ENCODE data around the gene ALKBH6.
"Not testable (repeated sequence)": the region's sequence is repeated elsewhere in the genome, so short reads cannot be mapped to it uniquely, and the experiment has no call there.

ALKBH6 gene

GRCh38 chr19:35992907-35993765 lies 20.9 kb downstream of the ALKBH6 start:
- DNase-seq, result no peak

GRCh38 chr19:35991731-35992450 lies 22.1 kb downstream of the ALKBH6 start:
- DNase-seq, result peak; percentile 60

DNA sequence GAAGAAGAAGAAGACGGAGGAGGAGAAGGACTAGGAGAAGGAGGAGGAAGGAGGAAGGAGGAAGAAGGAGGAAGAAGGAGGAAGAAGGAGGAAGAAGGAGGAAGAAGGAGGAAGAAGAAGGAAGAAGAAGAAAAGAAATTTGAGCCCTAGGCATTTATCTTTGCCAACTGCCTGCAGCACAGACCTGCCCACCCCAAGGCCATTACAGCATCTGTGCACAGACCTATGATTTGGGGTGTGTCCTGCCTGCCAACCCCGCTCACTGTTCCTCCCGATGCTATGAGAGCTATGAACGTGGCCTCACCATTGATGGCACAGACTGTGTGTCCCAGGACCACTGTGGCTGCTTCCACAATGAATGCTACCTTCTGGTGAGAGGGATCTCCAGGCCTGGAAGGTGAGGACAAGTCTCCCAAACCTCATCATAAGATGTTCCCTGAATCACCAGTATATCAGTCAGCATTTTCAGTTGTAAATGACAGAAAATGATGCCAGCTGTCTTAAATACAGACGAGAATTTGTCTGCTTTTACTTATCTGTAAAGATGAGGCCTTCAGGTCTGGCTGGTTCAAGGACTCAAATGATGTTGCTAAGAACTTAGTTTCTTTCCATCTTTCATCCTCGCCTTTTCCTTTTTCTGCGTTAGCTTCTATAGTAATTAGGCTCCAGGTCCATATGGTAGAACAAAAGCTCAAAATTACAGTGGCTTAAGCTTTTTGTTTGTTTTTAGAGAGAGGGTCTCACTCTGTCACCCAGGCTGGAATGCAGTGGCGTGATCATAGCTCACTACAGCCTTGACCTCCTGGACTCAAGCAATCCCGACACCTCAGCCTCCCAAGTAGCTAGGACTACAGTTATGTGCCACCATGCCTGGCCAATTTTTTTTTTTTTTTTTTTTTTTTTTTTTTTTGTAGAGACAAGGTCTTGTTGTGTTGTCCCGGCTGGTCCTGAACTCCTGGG lies 23.0 kb downstream of the ALKBH6 start:
- DNase-seq, result no peak

DNA sequence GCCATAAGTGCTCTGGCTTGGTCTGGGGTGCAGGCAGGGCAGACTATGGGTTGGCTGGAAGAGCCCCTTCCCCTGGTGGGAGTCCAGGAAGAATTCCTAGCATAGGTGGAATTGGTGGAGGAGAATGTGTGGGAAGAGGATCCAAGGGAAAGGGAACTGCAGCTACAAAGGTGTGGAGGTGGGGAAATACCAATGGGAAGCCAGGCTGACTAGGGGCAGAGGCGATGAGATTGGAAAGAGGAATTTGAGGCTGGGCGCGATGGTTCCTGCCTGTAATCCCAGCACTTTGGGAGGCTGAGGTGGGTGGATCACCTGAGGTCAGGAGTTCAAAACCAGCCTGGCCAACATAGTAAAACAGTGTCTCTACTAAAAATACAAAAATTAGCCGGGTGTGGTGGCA lies 23.9 kb downstream of the ALKBH6 start:
- DNase-seq, result no peak

DNA sequence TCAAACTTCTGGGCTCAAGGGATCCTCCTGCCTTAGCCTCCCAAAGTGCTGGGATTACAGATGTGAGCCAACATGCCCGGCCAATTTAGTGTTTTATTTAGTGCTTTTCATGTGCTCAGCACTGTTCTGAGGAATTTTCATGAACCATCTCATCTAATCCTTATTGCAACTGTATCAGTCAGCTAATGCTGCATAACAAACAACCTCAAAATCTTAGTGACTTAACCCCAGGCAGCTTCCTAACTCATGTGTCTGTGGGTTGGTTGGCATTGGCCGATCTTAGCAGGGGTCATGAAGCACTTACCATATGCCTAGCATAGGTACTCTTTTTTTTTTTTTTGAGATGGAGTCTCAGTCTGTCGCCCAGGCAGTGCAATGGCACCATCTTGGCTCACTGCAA lies 25.2 kb downstream of the ALKBH6 start:
- DNase-seq, result no peak

DNA sequence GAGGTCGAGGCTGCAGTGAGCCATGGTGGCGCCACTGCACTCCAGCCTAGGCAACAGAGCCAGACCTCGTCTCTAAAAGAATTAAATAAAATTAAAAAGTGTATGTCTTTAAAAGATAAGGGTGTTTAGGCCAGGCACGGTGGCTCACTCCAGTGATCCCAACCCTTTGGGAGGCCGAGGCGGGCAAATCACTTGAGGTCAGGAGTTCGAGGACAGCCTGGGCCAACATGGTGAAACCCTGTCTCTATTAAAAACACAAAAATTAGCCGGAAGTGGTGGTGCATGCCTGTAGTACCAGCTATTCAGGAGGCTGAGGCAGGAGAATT lies 26.5 kb downstream of the ALKBH6 start:
- DNase-seq, result no peak

- peak; percentile 45 for DNase-seq
Measured at GRCh38 chr19:35986664-35987570, 27.1 kb downstream of the ALKBH6 start.

DNA sequence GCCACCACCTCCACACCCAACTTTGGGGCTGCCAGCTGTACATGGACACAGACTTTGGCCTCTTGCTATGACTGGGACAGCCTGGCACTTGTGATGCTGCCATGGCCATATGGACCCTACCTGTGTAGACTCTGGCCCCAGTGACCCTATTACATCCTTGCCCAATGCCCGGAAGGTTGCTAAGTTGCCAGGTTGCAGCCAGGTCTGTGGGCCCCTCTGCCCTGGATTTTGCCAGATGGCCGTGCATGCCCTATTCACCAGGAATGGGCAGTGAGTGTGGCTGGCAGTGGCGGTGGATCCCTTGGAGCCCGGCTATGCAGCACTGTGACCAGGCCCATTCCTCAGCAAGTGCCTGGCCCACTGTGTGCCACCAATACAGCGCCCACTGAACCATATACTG lies 27.9 kb downstream of the ALKBH6 start:
- no peak for DNase-seq

- no peak for DNase-seq
Measured at GRCh38 chr19:35983177-35983576, 30.8 kb downstream of the ALKBH6 start.

- not testable (repeated sequence) for DNase-seq
Measured at GRCh38 chr19:35980997-35981396, 33.0 kb downstream of the ALKBH6 start.

- no peak for DNase-seq
Measured at GRCh38 chr19:35978832-35979365, 35.1 kb downstream of the ALKBH6 start.

GRCh38 chr19:35978271-35978670 lies 35.7 kb downstream of the ALKBH6 start:
- no peak for DNase-seq

GRCh38 chr19:35977446-35978222 lies 36.4 kb downstream of the ALKBH6 start:
- peak; percentile 80 for DNase-seq

GRCh38 chr19:35975608-35976214 lies 38.3 kb downstream of the ALKBH6 start:
- no peak for DNase-seq

GRCh38 chr19:35973487-35973886 lies 40.5 kb downstream of the ALKBH6 start:
- peak; percentile 83 for DNase-seq

DNA sequence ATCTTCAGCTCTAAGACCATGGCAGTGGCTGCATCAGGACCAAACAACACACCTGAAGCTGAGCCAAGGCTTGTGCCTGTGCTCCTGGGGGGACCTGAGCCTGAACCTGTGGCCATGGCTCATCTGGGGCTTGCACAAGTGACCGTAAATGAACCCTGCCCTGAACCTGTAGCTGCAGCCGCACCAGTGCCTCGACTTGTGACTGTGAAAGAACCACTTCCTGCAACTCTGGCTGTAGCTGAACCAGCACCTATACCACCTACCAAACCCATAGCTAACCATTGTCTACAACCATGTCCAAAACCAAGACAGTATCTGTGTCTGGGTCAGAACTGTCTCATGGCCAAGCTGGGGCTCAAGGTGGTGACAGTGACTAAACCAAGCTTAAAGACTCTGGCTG lies 47.2 kb downstream of the ALKBH6 start:
- no peak for DNase-seq

- no peak for DNase-seq
Measured at GRCh38 chr19:35963514-35963913, 50.5 kb downstream of the ALKBH6 start.

DNA sequence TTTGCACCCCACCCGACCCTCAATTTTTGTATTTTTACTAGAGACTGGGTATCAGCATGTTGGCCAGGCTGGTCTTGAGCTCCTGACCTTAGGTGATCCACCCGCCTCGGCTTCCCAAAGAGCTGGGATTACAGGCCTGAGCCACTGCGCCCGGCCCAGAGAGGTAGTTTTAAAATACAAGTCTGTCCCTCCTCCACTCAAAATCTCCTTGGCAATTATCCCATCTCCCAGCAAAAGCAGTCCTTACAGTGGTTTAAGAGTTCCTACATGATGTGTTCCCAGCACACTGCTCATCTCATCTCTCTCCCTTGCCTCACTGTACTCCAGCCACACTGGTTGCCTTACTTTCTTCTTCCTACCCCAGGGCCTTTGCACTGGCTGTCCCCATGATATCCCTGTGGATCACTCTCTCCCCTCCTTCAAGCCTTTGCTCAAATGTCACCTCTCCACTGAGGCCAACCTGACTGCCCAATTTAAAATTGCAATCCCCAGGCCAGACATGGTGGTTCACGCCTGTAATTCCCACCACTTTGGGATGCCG lies 53.5 kb downstream of the ALKBH6 start:
- no peak for DNase-seq

DNA sequence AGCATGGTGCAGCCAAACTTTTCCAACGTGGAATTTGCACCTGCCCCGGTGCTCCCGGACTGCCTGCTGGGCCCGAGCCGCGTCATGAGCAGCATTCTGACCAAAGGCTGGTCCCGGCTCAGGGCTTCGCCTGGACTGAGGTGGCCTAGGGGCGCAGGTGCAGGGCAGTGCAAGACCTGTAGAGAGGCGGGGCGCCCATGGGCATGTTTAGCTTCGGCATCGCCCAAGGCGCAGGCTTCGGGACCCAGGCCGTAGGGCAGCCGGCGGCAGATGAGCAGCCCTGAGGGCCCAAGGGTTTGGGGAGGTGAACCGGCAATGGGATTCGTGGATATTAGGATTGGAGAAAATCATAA lies 54.1 kb downstream of the ALKBH6 start:
- no peak for DNase-seq
